NB4 (cell line): Measurements from ENCODE around the gene UVRAG.

Source experiments
- CTCF ChIP-seq: IDR thresholded peaks from one replicate; pipeline ENCODE4 v1.5.1; 2012; ENCODE audit warnings: low read depth, low read length
- POLR2A ChIP-seq: IDR thresholded peaks from 2 replicates; pipeline ENCODE4 v1.6.1; 2011; ENCODE audit warnings: mild to moderate bottlenecking; ENCODE audit not compliant: insufficient read length; ENCODE audit errors: extremely low read depth

GRCh38 chr11:75993126-75993525, 178.1 kb downstream of the UVRAG start:
- TF ChIP-seq CTCF (no peak), POLR2A (no peak)
